Karpas-422 (cell line): ENCODE measurements around the gene SEPTIN10. TPM values are rescaled to one million over a fixed set of nuclear protein-coding genes. Genes with fewer than 3 reads are reported as not detected.

ENCODE experiments used
- DNase-seq: peaks from one replicate; pipeline ENCODE4 v3.0.0-alpha.2; 2015
- H2AFZ ChIP-seq: fragments of 200-600 bp; sonication (generic); 2 replicates; pipeline ENCODE4 v1.6.1; 2014; ENCODE audit warnings: antibody characterized with exemption, low read length, mixed read lengths
- H3K27ac ChIP-seq: fragments of 200-600 bp; sonication (generic); 2 replicates; pipeline ENCODE4 v1.5.1; 2014; ENCODE audit warnings: mild to moderate bottlenecking, low read length, moderate library complexity
- H3K27me3 ChIP-seq: fragments of 200-600 bp; sonication (generic); 2 replicates; pipeline ENCODE4 v1.6.1; 2014; ENCODE audit warnings: low read length, mixed read lengths
- H3K36me3 ChIP-seq: fragments of 200-600 bp; sonication (generic); 2 replicates; pipeline ENCODE4 v1.6.1; 2014; ENCODE audit warnings: low read length, mixed read lengths; ENCODE audit not compliant: insufficient read depth
- H3K4me1 ChIP-seq: fragments of 200-600 bp; sonication (generic); 2 replicates; pipeline ENCODE4 v1.6.1; 2014; ENCODE audit warnings: mild to moderate bottlenecking, low read length, mixed read lengths
- H3K4me2 ChIP-seq: fragments of 200-600 bp; sonication (generic); 2 replicates; pipeline ENCODE4 v1.6.1; 2014; ENCODE audit warnings: low read length, low read depth, mild to moderate bottlenecking; ENCODE audit not compliant: poor library complexity, severe bottlenecking
- H3K4me3 ChIP-seq: fragments of 200-600 bp; sonication (generic); 2 replicates; pipeline ENCODE4 v1.5.1; 2014; ENCODE audit warnings: mild to moderate bottlenecking, antibody characterized with exemption, low read length, mixed read lengths
- H3K79me2 ChIP-seq: fragments of 200-600 bp; sonication (generic); 2 replicates; pipeline ENCODE4 v1.6.1; 2014; ENCODE audit warnings: mild to moderate bottlenecking, low read length, mixed read lengths
- H3K9ac ChIP-seq: fragments of 200-600 bp; sonication (generic); 2 replicates; pipeline ENCODE4 v1.6.0; 2014; ENCODE audit warnings: low read length
- H3K9me2 ChIP-seq: fragments of 200-600 bp; sonication (generic), shearing (Covaris generic); replicated peaks from 2 replicates; pipeline ENCODE4 v1.6.0; 2014; ENCODE audit warnings: mild to moderate bottlenecking, low read length, moderate library complexity; ENCODE audit not compliant: insufficient read depth
- H3K9me3 ChIP-seq: fragments of 300-700, 200-600 bp; sonication (generic); 2 replicates; pipeline ENCODE4 v1.6.1; 2014; ENCODE audit warnings: low read length, mixed read lengths
- H4K20me1 ChIP-seq: fragments of 200-600 bp; sonication (generic); 2 replicates; pipeline ENCODE4 v1.6.1; 2014; ENCODE audit warnings: mild to moderate bottlenecking, antibody characterized with exemption, low read length, low read depth; ENCODE audit not compliant: insufficient read depth
- total RNA-seq: library from RNA; depleted of rRNA; stranded (reverse); fragments of >200 nt; shearing (Covaris generic); gene quantifications from 2 replicates; pipeline ENCODE4 v1.2.3, GENCODE V29; 2014; ENCODE audit warnings: low replicate concordance

SEPTIN10 gene
- total RNA-seq, 1 experiment from 2014 or later, result not detected

DNA sequence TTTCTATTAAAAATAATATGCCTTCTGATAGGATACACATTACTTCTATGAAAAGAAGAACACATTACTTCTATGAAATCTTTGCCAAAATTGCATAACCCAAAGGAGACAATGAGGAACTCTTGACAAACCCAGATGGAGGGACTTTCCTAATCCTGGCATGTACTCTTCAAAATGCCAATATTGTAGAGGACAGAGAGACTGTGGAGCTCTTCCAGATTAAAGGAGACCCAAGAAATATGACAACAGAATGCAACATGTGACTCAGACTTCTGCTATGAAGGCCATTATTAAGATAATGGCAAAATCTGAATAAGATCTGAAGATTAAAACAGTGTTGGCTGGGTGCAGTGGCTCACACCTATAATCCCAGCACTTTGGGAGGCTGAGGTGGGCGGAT is 22.6 kb upstream of the SEPTIN10 start:
- no peaks in the 10 kb centered on the region for H3K79me2 ChIP-seq
- H3K4me1 ChIP-seq, result no peaks in the 10 kb centered on the region
- no peak overlapping the region for H3K4me3 ChIP-seq
- no peaks in the 10 kb centered on the region for H4K20me1 ChIP-seq
- H3K4me2 ChIP-seq, result no peak overlapping the region
- no peaks in the 10 kb centered on the region for H3K9me2 ChIP-seq
- H2AFZ ChIP-seq, result no peak overlapping the region
- no peak overlapping the region for H3K9ac ChIP-seq
- H3K9me3 ChIP-seq, result no peaks in the 10 kb centered on the region
- H3K27ac ChIP-seq, result no peak overlapping the region
- no peaks in the 10 kb centered on the region for H3K36me3 ChIP-seq
- H3K27me3 ChIP-seq, result no peaks in the 10 kb centered on the region
- no peak for DNase-seq

DNA sequence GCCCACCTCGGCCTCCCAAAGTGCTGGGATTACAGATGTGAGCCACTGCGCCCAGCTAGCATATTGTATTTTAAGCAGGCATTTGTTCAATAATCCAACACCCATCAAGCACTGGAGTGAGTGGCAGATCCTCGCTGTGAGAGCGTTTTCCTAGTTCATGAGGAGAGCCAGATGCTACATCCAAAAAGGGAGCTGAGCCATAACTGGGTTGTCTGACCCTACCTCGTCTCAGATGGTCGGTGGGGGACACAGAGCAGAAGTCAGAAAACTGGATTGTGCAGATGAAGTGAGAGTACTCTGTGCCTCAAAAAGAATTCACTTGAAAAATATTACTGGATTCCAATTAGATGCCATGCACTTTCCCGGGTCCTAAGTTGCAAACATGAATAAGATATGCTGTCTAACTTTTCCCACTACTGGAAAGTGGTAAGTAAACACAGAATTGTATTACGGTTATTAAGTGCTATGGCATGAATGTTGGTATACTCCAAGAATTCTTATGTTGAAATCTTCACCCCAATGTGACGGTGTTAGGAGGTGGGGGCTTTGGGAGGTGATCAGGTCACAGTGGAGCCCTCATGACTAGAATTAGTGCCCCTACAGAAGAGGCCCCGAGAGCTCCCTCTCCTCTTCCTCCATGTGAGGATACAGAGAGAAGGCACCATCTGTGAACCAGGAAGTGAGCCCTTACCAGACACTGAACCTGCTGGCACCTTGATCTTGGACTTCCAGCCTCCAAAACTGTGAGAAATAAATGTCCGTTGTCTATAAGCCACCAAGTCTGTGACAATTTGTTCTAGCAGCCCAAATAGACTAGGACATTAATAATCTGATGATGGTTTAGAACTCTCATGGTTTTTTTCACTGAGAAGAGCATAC is 21.9 kb upstream of the SEPTIN10 start:
- H3K9ac ChIP-seq, result no peak overlapping the region
- 0 out of 2 replicates have a peak overlapping the region, but pooled peaks have one; percentile 34 for H2AFZ ChIP-seq
- no peak overlapping the region for H3K4me3 ChIP-seq
- no peak overlapping the region for H3K27ac ChIP-seq
- no peak overlapping the region for H3K4me2 ChIP-seq
- H3K9me3 ChIP-seq, result no peaks in the 10 kb centered on the region
- H3K9me2 ChIP-seq, result no peaks in the 10 kb centered on the region
- H4K20me1 ChIP-seq, result no peaks in the 10 kb centered on the region
- H3K4me1 ChIP-seq, result no peaks in the 10 kb centered on the region
- H3K36me3 ChIP-seq, result no peaks in the 10 kb centered on the region
- no peaks in the 10 kb centered on the region for H3K27me3 ChIP-seq
- DNase-seq, result no peak
- H3K79me2 ChIP-seq, result no peaks in the 10 kb centered on the region

DNA sequence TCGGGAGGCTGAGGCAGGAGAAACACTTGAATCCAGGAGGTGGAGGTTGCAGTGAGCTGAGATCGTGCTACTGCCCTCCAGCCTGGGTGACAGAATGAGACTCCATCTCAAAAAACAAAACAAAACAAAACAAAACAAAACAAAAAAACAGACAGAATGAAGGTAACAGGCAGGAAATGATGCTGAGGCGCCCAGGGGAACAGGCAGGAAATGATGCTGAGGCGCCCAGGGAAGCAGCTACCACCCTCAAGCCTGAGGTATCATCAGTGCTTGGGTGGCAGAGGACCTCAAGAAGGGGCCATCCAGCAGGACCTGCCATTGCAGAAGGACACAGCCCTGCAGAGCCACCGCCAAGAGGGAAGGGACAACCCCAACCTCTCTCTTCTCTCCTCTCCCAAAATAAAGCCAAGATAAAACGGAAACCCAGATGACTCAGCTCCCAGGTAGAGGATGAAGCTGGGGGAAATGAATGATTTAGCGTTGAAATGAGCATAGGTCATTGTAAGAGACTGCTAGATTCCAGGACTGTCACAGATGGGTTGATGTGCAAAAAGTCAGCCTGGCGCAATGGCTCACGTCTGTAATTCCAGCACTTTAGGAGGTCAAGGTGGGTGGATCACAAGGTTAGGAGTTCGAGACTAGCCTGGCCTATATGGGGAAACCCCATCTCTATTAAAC is 19.7 kb upstream of the SEPTIN10 start:
- no peaks in the 10 kb centered on the region for H3K36me3 ChIP-seq
- H4K20me1 ChIP-seq, result no peaks in the 10 kb centered on the region
- H3K79me2 ChIP-seq, result no peaks in the 10 kb centered on the region
- no peak overlapping the region for H3K9ac ChIP-seq
- no peak overlapping the region for H3K4me3 ChIP-seq
- no peaks in the 10 kb centered on the region for H3K9me3 ChIP-seq
- no peaks in the 10 kb centered on the region for H3K4me1 ChIP-seq
- H3K27me3 ChIP-seq, result no peaks in the 10 kb centered on the region
- no peak for DNase-seq
- no peak overlapping the region for H3K27ac ChIP-seq
- no peak overlapping the region for H3K4me2 ChIP-seq
- no peaks in the 10 kb centered on the region for H3K9me2 ChIP-seq
- H2AFZ ChIP-seq, result no peak overlapping the region

DNA sequence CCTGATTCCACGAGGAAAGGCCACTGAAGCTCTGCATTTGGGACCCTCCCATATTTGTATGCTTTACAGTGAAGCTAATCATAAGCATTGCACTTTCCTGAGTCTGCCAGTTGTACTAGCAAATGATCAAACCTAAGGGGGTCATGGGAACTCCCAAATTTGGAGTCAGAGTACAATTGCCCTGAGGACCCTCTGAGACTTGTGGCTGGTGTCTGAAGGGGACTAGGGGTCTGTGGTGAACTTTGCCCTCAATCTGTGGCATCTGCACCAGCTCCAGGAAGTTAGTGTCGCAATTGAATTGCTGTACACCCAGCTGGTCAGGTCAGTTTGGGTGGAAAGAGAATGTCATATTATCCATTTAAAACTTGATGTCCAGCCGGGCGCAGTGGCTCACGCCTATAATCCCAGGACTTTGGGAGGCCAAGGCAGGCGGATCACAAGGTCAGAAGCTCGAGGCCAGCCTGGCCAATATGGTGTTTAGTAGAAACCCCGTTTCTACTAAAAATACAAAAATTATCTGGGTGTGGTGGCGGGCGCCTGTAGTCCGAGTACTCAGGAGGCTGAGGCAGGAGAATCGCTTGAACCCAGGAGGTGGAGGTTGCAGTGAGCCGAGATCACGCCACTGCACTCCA is 18.5 kb upstream of the SEPTIN10 start:
- H3K9ac ChIP-seq, result no peak overlapping the region
- no peak overlapping the region for H3K27ac ChIP-seq
- no peaks in the 10 kb centered on the region for H3K9me2 ChIP-seq
- H3K4me2 ChIP-seq, result no peak overlapping the region
- H3K4me1 ChIP-seq, result no peaks in the 10 kb centered on the region
- no peak for DNase-seq
- no peaks in the 10 kb centered on the region for H3K27me3 ChIP-seq
- no peaks in the 10 kb centered on the region for H3K79me2 ChIP-seq
- H3K4me3 ChIP-seq, result no peak overlapping the region
- no peaks in the 10 kb centered on the region for H3K9me3 ChIP-seq
- H3K36me3 ChIP-seq, result no peaks in the 10 kb centered on the region
- H4K20me1 ChIP-seq, result no peaks in the 10 kb centered on the region
- H2AFZ ChIP-seq, result no peak overlapping the region

DNA sequence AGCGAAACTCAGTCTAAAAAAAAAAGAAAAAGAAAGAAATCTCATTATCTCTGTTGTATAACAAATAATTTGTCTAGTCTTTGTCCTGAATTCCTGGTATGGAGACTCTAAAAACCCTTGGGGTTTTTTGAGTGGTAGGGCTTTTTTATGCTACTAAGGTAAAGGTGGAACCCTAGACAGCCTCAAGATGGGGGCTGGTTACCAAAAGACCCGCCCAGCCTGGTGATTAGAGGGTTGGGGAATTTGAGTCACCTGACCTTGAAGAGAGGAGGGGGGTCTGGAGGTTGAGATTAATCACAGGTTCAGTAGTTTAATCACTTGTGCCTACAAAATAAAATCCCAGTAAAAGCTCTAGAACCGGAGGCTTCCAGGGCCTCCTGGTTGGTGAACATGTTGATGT is 18.0 kb upstream of the SEPTIN10 start:
- H3K9ac ChIP-seq, result no peak overlapping the region
- H3K27me3 ChIP-seq, result no peaks in the 10 kb centered on the region
- no peak overlapping the region for H3K27ac ChIP-seq
- no peaks in the 10 kb centered on the region for H3K9me3 ChIP-seq
- H2AFZ ChIP-seq, result no peak overlapping the region
- H3K4me2 ChIP-seq, result no peak overlapping the region
- DNase-seq, result no peak
- no peaks in the 10 kb centered on the region for H3K79me2 ChIP-seq
- H3K4me3 ChIP-seq, result no peak overlapping the region
- H4K20me1 ChIP-seq, result no peaks in the 10 kb centered on the region
- H3K36me3 ChIP-seq, result no peaks in the 10 kb centered on the region
- no peaks in the 10 kb centered on the region for H3K4me1 ChIP-seq
- H3K9me2 ChIP-seq, result no peaks in the 10 kb centered on the region

GRCh38 chr2:109630441-109631430 is 17.0 kb upstream of the SEPTIN10 start:
- DNase-seq, result no peak
- Histone ChIP-seq H3K27me3 (no peaks in the 10 kb centered on the region), H2AFZ (no peak overlapping the region)

DNA sequence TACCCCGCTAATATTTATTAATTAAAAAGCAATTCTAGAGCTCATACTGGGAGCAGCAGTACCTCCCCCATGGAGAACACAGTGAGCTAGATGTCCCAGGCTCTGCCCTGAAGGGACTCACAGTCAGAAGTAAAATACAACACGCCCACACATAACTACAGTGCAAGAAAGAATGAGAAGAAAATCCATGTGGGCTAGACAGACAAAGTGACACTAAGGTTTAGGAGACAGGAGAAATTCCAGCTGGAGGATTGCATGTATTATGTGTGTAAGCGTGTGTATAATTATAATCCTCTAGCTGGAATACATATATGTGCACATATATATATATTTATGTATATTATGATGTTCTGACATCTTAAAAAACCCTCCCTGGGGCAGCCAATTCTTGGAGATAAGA is 16.1 kb upstream of the SEPTIN10 start:
- DNase-seq, result no peak
- H3K9me2 ChIP-seq, result no peaks in the 10 kb centered on the region
- no peak overlapping the region for H3K27ac ChIP-seq
- no peaks in the 10 kb centered on the region for H3K9me3 ChIP-seq
- H4K20me1 ChIP-seq, result no peaks in the 10 kb centered on the region
- no peaks in the 10 kb centered on the region for H3K4me1 ChIP-seq
- no peak overlapping the region for H3K9ac ChIP-seq
- no peaks in the 10 kb centered on the region for H3K36me3 ChIP-seq
- no peaks in the 10 kb centered on the region for H3K79me2 ChIP-seq
- no peak overlapping the region for H2AFZ ChIP-seq
- H3K4me2 ChIP-seq, result no peak overlapping the region
- H3K27me3 ChIP-seq, result no peaks in the 10 kb centered on the region
- H3K4me3 ChIP-seq, result no peak overlapping the region

More at GRCh38 chr2:109630441-109631430, 17.0 kb upstream of the SEPTIN10 start:
- H3K9ac ChIP-seq, result no peak overlapping the region
- no peaks in the 10 kb centered on the region for H3K9me2 ChIP-seq
- no peaks in the 10 kb centered on the region for H3K79me2 ChIP-seq
- H3K4me3 ChIP-seq, result no peak overlapping the region
- no peaks in the 10 kb centered on the region for H3K4me1 ChIP-seq
- H4K20me1 ChIP-seq, result no peaks in the 10 kb centered on the region
- H3K9me3 ChIP-seq, result no peaks in the 10 kb centered on the region
- H3K36me3 ChIP-seq, result no peaks in the 10 kb centered on the region
- H3K4me2 ChIP-seq, result no peak overlapping the region
- no peak overlapping the region for H3K27ac ChIP-seq
